Activated CD8-positive, alpha-beta memory T cell treated with anti-CD3 and anti-CD28 coated beads for 1 hour (primary cell): Measurements from ENCODE around the gene SUSD6.
"Not testable (repeated sequence)": the region's sequence is repeated elsewhere in the genome, so short reads cannot be mapped to it uniquely, and the experiment has no call there.

Experiments
- DNase-seq, 2 donors: peaks; one replicate each; pipeline ENCODE4 v3.0.0-alpha.2; 2020; ENCODE audit warnings: low read depth in 1 of 2; ENCODE audit errors: extremely low read depth in 1 of 2

SUSD6 gene

GRCh38 chr14:69620211-69620611 lies 8.8 kb downstream of the SUSD6 start:
- DNase-seq = no peak

- DNase-seq = no peak
Measured at GRCh38 chr14:69620981-69621380, 9.6 kb downstream of the SUSD6 start.

GRCh38 chr14:69624136-69624535 lies 12.7 kb downstream of the SUSD6 start:
- DNase-seq = no peak

GRCh38 chr14:69625299-69626131 lies 14.1 kb downstream of the SUSD6 start:
- peak in 1 of 2 donors; percentile 30 for DNase-seq

- DNase-seq = no peak
Measured at GRCh38 chr14:69626132-69626500, 14.7 kb downstream of the SUSD6 start.

- no peak for DNase-seq
Measured at GRCh38 chr14:69629225-69630127, 18.1 kb downstream of the SUSD6 start.

GRCh38 chr14:69630360-69630759 lies 19.0 kb downstream of the SUSD6 start:
- no peak for DNase-seq

GRCh38 chr14:69631509-69631908 lies 20.1 kb downstream of the SUSD6 start:
- DNase-seq = no peak

- DNase-seq = no peak
Measured at GRCh38 chr14:69632164-69632563, 20.8 kb downstream of the SUSD6 start.

- DNase-seq = no peak
Measured at GRCh38 chr14:69632593-69633151, 21.3 kb downstream of the SUSD6 start.

GRCh38 chr14:69633238-69633637 lies 21.8 kb downstream of the SUSD6 start:
- DNase-seq = no peak

GRCh38 chr14:69635981-69636639 lies 24.7 kb downstream of the SUSD6 start:
- DNase-seq = no peak

GRCh38 chr14:69636718-69637480 lies 25.5 kb downstream of the SUSD6 start:
- DNase-seq = no peak

GRCh38 chr14:69637503-69638031 lies 26.2 kb downstream of the SUSD6 start:
- DNase-seq = no peak

- DNase-seq = no peak
Measured at GRCh38 chr14:69640931-69641330, 29.5 kb downstream of the SUSD6 start.

GRCh38 chr14:69642212-69642793 lies 30.9 kb downstream of the SUSD6 start:
- not testable (repeated sequence) for DNase-seq

- peak; percentile 22 to 24 for DNase-seq
Measured at GRCh38 chr14:69643430-69644200, 32.2 kb downstream of the SUSD6 start.

- no peak for DNase-seq
Measured at GRCh38 chr14:69644814-69645213, 33.4 kb downstream of the SUSD6 start.

GRCh38 chr14:69647213-69647612 lies 35.8 kb downstream of the SUSD6 start:
- DNase-seq = no peak
